SH-SY5Y (cell line): ENCODE data around the gene ACHE.

Experiments used
- GATA2 ChIP-seq: IDR thresholded peaks from 2 replicates; pipeline ENCODE4 v1.6.1; 2011; ENCODE audit warnings: mild to moderate bottlenecking, low read depth, low read length
- GATA3 ChIP-seq: IDR thresholded peaks from 2 replicates; pipeline ENCODE4 v1.6.1; 2011; ENCODE audit warnings: low read depth, mild to moderate bottlenecking, low read length, moderate library complexity

The ACHE gene

GRCh38 chr7:100888291-100888987 lies 7.2 kb downstream of the ACHE start:
- TF ChIP-seq GATA3 (no peak), GATA2 (no peak)

- no peak for TF ChIP-seq GATA3
- no peak for TF ChIP-seq GATA2
These were observed 8.0 kb downstream of the ACHE start for GRCh38 chr7:100887516-100888290.

- TF ChIP-seq GATA2, result no peak
- no peak for TF ChIP-seq GATA3
These were observed 8.7 kb downstream of the ACHE start for GRCh38 chr7:100886936-100887515.

GRCh38 chr7:100886142-100886935 lies 9.3 kb downstream of the ACHE start:
- TF ChIP-seq GATA2, result no peak
- TF ChIP-seq GATA3, result no peak

GRCh38 chr7:100885440-100886141 lies 10.1 kb downstream of the ACHE start:
- TF ChIP-seq GATA3 (no peak), GATA2 (no peak)

GRCh38 chr7:100884736-100885439 lies 10.8 kb downstream of the ACHE start:
- no peak for TF ChIP-seq GATA2
- TF ChIP-seq GATA3, result no peak

- TF ChIP-seq GATA2, result no peak
- no peak for TF ChIP-seq GATA3
These were observed 12.7 kb downstream of the ACHE start for GRCh38 chr7:100882785-100883526.

GRCh38 chr7:100882201-100882600 lies 13.5 kb downstream of the ACHE start:
- TF ChIP-seq GATA2 (no peak), GATA3 (no peak)

- TF ChIP-seq GATA3 (no peak), GATA2 (no peak)
These were observed 14.6 kb downstream of the ACHE start for GRCh38 chr7:100881136-100881535.

- TF ChIP-seq GATA3, result no peak
- TF ChIP-seq GATA2, result no peak
These were observed 15.0 kb downstream of the ACHE start for GRCh38 chr7:100880645-100881044.

GRCh38 chr7:100879685-100880261 lies 15.9 kb downstream of the ACHE start:
- no peak for TF ChIP-seq GATA3
- TF ChIP-seq GATA2, result no peak

GRCh38 chr7:100878685-100879084 lies 17.0 kb downstream of the ACHE start:
- no peak for TF ChIP-seq GATA3
- TF ChIP-seq GATA2, result no peak
